Iris pigment epithelial cell (primary cell): ENCODE data around the gene CDC45.
"Not testable (repeated sequence)": the region's sequence is repeated elsewhere in the genome, so short reads cannot be mapped to it uniquely, and the experiment has no call there.

ENCODE experiments used
- DNase-seq: peaks from one replicate; pipeline ENCODE4 v3.0.0-alpha.2; 2011; ENCODE audit warnings: low read depth

Gene CDC45

GRCh38 chr22:19479355-19480172 is at the start of gene CDC45:
TSS of gene CDC45 (plus strand) at chr22:19479920. CDS start at chr22:19479969, 49 bp downstream.
- DNase-seq = peak; percentile 99

DNA sequence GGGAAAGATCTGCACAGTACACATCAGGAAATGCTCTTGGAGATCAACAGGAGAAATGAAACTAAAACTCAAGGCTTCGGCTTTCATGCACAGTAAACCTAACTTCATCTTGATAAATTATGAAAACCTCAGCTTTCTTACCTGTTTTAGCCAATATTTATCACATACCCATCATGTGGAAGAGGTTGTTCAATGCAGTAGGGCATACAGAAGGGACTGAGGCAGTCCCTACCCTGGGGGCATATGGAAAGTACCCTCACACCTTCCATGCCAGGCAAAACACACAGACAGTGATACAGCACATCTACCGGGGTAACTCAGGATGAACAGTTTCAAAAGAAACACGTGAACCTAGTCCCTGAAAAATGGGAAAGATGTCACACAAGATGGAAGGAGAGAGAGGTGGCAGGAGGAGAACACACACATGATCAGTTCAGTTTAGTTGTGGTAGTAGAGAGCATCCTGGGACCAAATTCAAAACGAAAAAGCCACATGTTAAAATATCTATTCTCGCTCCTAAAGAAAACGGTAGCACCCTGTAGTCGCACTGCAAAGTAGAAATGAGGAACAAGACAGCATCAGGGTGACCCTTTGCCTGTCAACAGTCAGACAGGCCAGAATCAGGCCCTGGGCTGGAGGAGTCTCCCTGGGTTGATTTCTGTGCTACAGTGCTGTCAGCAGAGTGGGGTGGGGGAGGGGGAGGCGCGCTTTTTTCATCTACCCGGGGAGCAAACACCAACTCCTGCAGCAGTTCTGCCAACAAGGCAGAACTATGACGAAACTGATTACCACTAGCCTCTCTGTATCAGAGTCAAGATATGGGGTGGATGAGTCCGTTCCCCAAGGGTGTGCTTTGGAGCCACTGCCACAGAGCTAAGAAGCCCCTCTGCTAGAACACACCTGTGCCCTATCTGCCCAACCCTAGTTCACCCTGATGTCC is 49.5 kb upstream of the CDC45 start:
- DNase-seq = peak; percentile 85

DNA sequence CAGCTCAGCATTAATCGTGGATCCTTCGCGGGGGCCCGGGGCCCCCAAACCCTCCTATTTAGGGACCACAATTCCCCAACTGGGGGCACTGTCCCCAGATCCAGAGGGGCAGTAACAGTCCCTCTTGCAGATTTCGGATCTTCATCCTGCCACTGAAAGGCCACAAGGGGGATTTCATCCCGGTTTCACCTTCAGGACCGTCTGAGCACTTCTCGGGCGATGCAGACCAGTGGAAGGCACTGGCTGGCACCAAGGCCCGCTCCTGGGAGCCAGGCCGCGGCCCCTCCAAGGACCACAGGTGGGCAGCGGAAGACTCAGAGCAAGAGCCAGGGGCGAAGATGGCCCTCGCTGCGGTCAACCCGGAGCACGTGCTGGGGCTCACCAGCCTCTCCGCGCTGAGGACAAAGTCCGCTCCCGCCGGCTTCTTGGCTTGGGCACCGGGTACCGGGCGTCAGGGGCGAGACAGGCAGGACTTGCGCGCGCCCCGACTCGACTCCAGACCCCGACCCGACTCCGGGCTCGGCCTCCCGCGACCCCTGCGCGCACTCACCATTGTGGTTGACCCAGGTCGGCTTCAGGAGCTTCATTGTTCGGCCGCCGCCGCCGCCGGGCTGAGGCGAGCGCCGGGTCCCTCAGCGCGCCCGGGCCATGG is 48.7 kb upstream of the CDC45 start:
- peak; percentile 42 for DNase-seq

GRCh38 chr22:19431649-19432132 is 48.0 kb upstream of the CDC45 start, which contains the start of gene HIRA:
TSS of gene HIRA (minus strand) at chr22:19431733. CDS start at chr22:19431476, 257 bp downstream.
- DNase-seq = peak; percentile 82

- peak; percentile 96 for DNase-seq
Measured at GRCh38 chr22:19432133-19432851, 47.4 kb upstream of the CDC45 start, which contains the start of gene MRPL40. TSS of gene MRPL40 (plus strand) at chr22:19432545. CDS start at chr22:19432555, 10 bp downstream.

DNA sequence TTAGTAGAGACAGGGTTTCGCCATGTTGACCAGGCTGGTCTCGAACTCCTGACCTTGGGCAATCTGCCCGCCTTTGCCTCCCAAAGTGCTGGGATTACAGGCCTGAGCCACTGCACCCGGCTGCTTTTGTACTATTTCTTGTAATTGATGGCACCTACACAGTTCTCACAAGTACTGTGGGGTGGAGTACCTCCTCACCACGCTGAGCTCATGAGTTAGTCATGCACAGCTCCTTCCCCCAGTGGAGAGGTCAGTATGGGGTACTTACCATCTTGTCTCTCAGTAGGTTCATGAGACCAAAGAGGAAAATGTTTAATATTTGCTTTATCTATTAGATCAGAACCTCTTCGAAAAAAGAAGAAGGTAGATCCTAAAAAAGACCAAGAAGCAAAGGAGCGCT is 45.3 kb upstream of the CDC45 start:
- peak; percentile 15 for DNase-seq

DNA sequence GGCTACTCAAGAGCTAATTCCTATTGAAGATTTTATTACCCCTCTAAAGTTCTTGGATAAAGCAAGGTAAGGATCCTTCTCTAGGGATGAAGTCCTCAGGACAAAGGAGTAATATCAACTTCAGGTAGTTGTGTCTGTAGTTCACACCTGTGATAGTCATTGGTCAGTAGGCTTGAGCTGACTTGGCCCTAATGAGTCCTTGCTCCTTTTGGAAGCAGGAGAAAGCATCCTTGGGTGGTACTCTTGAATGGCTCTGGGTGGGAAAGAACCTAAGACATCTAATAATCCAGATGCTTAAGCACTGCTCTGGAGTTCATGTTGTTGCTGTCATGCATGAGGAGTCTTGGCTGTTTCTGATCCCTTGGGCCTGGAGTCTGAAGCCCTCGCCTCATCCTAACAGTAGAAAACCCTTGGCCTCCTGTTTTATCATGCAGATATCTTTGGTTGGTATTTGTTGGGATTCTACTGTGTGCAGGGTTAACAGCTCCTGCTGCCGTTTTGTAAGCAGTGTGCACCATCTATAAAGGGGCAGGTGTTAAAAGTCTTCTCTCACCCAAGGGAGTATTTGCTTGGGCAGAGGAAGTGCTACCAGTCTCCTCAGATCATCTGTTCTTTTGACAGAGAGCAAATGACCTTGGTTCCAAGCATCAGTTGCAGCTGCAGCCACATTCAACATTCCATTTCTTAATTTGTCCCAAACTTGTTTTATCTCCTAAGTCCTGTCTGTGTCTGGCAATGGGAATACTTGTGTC is 44.7 kb upstream of the CDC45 start:
- DNase-seq = no peak

DNA sequence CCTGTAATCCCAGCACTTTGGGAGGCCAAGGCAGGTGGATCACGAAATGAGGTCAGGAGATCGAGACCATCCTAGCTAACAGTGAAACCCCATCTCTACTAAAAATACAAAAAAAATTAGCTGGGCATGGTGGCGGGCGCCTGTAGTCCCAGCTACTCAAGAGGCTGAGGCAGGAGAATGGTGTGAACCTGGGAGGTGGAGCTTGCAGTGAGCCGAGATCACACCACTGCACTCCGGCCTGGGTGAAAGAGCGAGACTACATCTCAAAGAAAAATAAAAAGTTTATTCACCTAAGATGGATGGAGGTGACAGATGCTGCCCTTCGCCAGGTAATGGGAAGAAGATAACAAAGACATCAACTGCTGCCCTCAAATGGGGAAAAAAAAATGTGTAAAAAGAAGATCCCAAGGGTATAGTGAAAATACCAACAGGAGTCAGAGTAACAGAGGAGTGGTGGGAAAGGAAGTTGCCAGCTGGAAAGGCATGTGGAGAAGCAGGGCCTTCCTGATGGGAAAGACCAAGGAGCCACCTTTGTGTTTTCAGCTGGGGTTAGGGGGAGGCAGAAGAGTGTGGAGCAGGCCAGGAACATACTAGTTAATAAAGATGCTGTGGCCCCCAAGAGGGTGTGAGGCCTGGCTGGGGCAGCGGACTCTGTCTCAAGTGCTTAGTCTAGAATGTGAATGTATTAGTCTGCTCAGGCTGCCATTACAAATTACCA is 43.1 kb upstream of the CDC45 start:
- DNase-seq = not testable (repeated sequence)

DNA sequence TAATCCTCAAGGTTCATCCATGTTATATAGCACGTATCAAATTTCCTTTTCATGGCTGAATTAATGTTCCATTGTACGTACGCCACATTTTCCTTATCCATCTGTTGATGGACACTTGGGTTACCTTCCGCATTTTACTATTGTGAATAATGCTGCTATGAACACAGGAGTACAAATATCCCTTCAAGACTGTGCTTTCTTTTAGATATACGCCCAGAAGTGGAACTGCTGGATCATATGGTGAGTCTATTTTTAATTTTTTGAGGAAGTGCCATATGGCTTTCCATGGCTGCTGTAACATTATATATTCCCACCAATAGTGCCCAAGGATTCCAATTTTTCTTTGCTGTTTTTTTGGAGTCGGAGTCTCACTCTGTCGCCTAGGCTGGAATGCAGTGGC is 41.4 kb upstream of the CDC45 start:
- DNase-seq = no peak

DNA sequence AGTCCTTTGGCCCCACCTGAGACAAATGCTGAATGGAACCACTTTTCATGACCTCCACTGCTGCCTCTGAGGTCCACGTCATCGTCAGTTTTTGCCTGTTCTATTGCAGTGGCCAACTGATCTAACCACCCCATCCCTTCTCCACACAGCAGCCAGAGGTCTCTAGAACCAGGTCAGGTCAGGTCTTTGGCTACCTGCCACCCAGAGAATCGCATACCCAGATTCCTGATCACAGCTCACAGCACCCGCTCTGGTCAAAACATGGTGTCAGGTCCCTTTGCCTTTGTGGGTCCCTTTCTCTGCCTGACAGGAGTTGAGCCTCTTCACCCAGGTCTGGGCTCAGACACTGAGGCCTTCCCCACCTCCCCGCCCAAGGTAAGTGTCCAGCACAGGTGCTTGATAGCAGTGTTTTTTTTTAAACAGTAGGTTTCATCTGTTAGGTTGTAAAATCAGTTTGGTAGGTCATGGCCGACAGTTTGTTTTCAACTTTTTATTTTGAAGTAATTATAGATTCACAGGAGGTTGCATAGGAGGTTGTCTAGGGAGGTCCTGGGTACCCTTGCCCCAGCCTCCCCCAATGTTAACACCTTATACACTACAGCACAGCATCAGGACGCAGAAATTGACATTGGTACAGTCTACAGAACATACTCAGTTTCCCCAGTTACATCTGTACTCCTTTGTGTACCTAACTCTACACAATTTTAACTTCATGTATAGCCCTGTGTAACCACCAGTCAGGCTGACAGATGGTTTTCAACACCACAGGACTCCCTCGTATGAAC is 39.1 kb upstream of the CDC45 start:
- DNase-seq = no peak

GRCh38 chr22:19442166-19442565 is 37.6 kb upstream of the CDC45 start:
- peak; percentile 59 for DNase-seq

- DNase-seq = no peak
Measured at GRCh38 chr22:19443544-19444211, 36.0 kb upstream of the CDC45 start.

GRCh38 chr22:19445279-19445982 is 34.3 kb upstream of the CDC45 start:
- DNase-seq = not testable (repeated sequence)

DNA sequence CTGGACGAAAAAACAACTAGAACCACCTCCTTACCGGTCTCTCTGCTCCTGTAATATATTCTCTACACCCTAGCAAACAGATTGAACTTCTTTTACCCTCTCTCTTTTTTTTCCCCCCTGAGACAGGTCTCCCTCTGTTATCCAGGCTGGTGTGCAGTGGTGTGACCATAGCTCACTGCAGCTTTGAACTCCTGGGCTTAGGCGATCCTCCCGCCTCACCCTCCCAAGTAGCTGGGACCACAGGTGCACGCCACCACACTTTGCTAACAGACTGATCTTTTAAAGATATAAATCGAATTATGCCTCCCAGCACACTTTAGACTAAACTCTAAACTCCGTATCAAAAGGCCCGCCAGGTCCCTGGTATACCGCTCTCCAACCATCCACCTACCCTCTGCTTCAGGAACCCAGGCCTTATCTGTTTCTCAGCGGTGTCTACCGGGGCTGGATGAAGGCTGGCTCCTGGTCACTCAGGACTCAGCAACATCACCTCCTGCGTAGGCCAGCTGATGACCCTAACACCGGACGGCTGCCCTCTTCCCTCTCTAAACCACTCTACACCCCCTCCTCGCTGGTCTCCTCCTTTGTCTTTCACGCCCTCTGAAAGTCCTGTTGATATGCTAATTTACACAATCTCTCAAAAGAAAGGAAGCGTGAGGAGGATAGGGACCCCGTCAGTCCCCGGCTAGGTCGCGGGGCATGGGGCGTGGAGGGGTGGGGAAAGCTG is 33.0 kb upstream of the CDC45 start:
- DNase-seq = peak; percentile 20

DNA sequence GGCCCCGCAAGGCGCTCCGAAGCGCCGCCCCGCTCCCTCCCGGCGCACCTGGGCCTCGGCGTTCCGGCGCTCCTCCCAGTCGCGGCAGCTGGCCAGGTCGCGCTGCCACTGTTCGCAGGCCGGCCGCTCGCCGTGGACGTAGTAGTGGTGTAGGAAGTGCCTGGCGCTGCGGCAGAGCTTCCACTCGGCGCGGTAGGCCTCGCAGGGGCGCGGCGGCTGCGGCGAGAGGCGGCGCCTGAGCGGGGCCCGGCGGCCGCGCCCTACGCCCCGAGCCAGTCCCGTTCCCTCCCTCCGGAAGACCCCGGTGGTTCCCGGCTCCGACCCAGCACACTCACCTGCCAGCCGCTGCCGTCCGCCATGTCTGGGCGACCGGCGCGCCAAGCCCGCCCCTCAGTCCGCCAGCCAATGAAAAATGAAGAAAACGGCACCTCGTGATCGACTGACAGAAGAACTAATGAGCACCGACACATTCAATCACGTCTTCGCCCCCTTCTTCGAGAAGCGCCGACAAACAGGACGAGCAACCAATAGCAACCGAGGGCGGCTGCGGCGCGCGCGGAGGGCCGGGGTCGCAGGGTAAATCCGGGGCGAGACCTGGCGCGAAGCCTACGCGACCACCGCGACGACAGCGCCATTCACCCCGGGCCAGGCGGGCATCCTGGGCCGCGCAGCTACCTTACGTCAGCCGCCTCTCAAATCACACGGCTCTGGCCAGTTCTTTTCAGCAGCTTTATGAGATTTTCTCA is 32.2 kb upstream of the CDC45 start, which contains the start of gene C22orf39:
Gene C22orf39, minus strand, starts transcription at position 382 of the 746 bp plus-strand sequence. Its CDS starts 23 bp downstream, at position 359.
- DNase-seq = peak; percentile 95

GRCh38 chr22:19448076-19448607 is 31.6 kb upstream of the CDC45 start:
- DNase-seq = peak; percentile 83
